Adrenal gland (tissue), 12 donors: Measurements from ENCODE around the gene SMIM44. TPM values are rescaled to one million over a fixed set of nuclear protein-coding genes. Genes with fewer than 3 reads are reported as not detected.
"Not testable (repeated sequence)": the region's sequence is repeated elsewhere in the genome, so short reads cannot be mapped to it uniquely, and the experiment has no call there.

ENCODE experiments used
- DNase-seq, 7 donors: peaks; one replicate each; pipeline ENCODE4 v3.0.0-alpha.2; 2019 to 2020
- H3K27ac ChIP-seq, 5 donors: fragments of 200-600 bp; sonication (generic) in 4 of 5; 1 replicate in 3 of 5; 2 replicates in 2 of 5; pipeline versions ENCODE4 v1.5.1 to v1.8.0; 2016 to 2020; ENCODE audit warnings: mild to moderate bottlenecking in 1 of 5
- H3K27me3 ChIP-seq: fragments of 200-600 bp; 2 replicates; pipeline ENCODE4 v1.8.0; 2021
- H3K36me3 ChIP-seq, 2 donors: fragments of 200-600 bp; replicated peaks in 1 of 2; 1 replicate in 1 of 2; 2 replicates in 1 of 2; pipeline versions ENCODE4 v1.5.1 to v1.8.0; 2018 to 2022
- H3K4me1 ChIP-seq, 2 donors: fragments of 200-600 bp; replicated peaks in 1 of 2; 1 replicate in 1 of 2; 2 replicates in 1 of 2; pipeline versions ENCODE4 v1.5.1 to v1.8.0; 2018 to 2021
- H3K4me3 ChIP-seq, 4 donors: fragments of 200-600 bp; sonication (generic) in 3 of 4; one replicate each; pipeline ENCODE4 v1.5.1; 2016 to 2018
- H3K9me3 ChIP-seq, 3 donors: fragments of 200-600 bp; sonication (generic) in 1 of 3; replicated peaks in 1 of 3; 1 replicate in 2 of 3; 2 replicates in 1 of 3; pipeline versions ENCODE4 v1.5.1 to v1.8.0; 2016 to 2021
- CTCF ChIP-seq, 6 experiments: fragments of 450-650 bp in 4 of 6; fragments of 200-600 bp in 2 of 6; sonication (generic) in 1 of 6; IDR thresholded peaks; 1 replicate in 5 of 6; 2 replicates in 1 of 6; pipeline versions ENCODE4 v1.5.1 to v1.8.0; 2016 to 2021; ENCODE audit warnings: antibody characterized with exemption in 6 of 6, mild to moderate bottlenecking in 2 of 6, moderate library complexity in 1 of 6
- POLR2A ChIP-seq, 2 donors: fragments of 450-650 bp; IDR thresholded peaks; one replicate each; pipeline ENCODE4 v1.6.1; 2017; ENCODE audit warnings: antibody characterized with exemption in 2 of 2, mild to moderate bottlenecking in 2 of 2, moderate library complexity in 1 of 2
- WGBS, 4 donors: extraction: QIAGEN DNeasy Blood & Tissue Kit in 2 of 4; methylation state at CpG; one replicate each; pipeline versions ENCODE4 v1.1.5 to v1.1.7; 2013 to 2017; 5-methylcytosine and 5-hydroxymethylcytosine counted together
- intact Hi-C, 2 donors: fragments of 100-400 bp; cut with DNase I; formaldehyde crosslinking; loops; one replicate each; pipeline versions ENCODE4 v1.14.1 to v1.15.0; 2022 to 2023
- polyA plus RNA-seq, 3 donors: library from polyadenylated mRNA; stranded (reverse); fragments of 200-250 nt in 2 of 3; fragments of 350-450 nt in 1 of 3; fragmentation: Illumina TruSeq in 1 of 3; extraction: RNeasy Lipid Tissue Mini Kit (QIAGEN cat#74804) in 1 of 3; gene quantifications; one replicate each; pipeline ENCODE4 v1.2.3, GENCODE V29; 2013 to 2014
- total RNA-seq, 9 donors: library from RNA; depleted of rRNA in 4 of 9; stranded (reverse); fragments of >200 nt in 4 of 9; fragments of 120-200 nt in 1 of 9; fragmentation: NEBNext Ultra II Directional in 1 of 9; extraction: Animal tissue kit (Norgen Biotek cat#: 25700) in 1 of 9; gene quantifications; one replicate each; pipeline versions ENCODE4 v1.1.0 to v1.2.4, GENCODE V29; 2013 to 2023
- donor health status: healthy with polysubstance abuse.
- donor health status: Bipolar disorder and iron deficiency.
- donor health status: DM: yes; HTN: yes; CAD: no.
- donor health status: DM: no; HTN: no; CAD: no.
- donor health status: DM: no; HTN: no; CAD: no.
- donor health status: DM: yes; HTN: yes; CAD: no.

SMIM44 gene
- total and polyA plus RNA-seq, 12 donors, result not detected

- no peaks in the 10 kb centered on the region for H3K27me3 ChIP-seq
- peak overlapping the region; percentile 2 to 91 (median 62) for H3K27ac ChIP-seq
- no peaks in the 10 kb centered on the region for H3K9me3 ChIP-seq
- peaks cover 0 to 14% of the 10 kb centered on the region in 2 donors for H3K36me3 ChIP-seq
- 78 to 82% (median 79%) methylated on average over 18 to 23 of the region's 23 CpGs for WGBS, 4 donors
- peak in 1 of 7 donors; percentile 24 for DNase-seq
- intact Hi-C loops, result no loop called here
- no peak for TF ChIP-seq POLR2A (IDR thresholded peaks at IDR 0.05)
- TF ChIP-seq CTCF (IDR thresholded peaks at IDR 0.05), result no peak
- H3K4me3 ChIP-seq, result no peak overlapping the region
- peaks cover 46 to 52% of the 10 kb centered on the region in 2 donors for H3K4me1 ChIP-seq
Observed at GRCh38 chr19:3508771-3509535, 25.7 kb upstream of the SMIM44 start.

- H3K4me3 ChIP-seq, H3K9me3 ChIP-seq, H3K27me3 ChIP-seq, DNase-seq, intact Hi-C loops: not testable (repeated sequence)
- Histone ChIP-seq H3K27ac (peak overlapping the region in 3 of 5 donors; percentile 62 to 97 (median 91)), H3K36me3 (peaks cover 0 to 14% of the 10 kb centered on the region in 2 donors), H3K4me1 (peaks cover 47 to 49% of the 10 kb centered on the region in 2 donors)
- 93 to 95% (median 93%) methylated on average over 17 to 18 of the region's 18 CpGs for WGBS, 4 donors
Observed at GRCh38 chr19:3508121-3508661, 24.9 kb upstream of the SMIM44 start.

- Histone ChIP-seq H3K27ac (peak overlapping the region in 4 of 5 donors; percentile 15 to 97 (median 92)), H3K4me1 (peaks cover 42 to 46% of the 10 kb centered on the region in 2 donors), H3K36me3 (peaks cover 0 to 14% of the 10 kb centered on the region in 2 donors), H3K9me3 (no peaks in the 10 kb centered on the region), H3K4me3 (peak overlapping the region in 2 of 4 donors; percentile 50 to 99), H3K27me3 (no peaks in the 10 kb centered on the region)
- WGBS, 4 donors, result 22 to 34% (median 27%) methylated on average over 21 to 31 of the region's 31 CpGs
- peak in 6 of 7 donors; percentile 45 to 77 (median 60) for DNase-seq
- intact Hi-C loops, result no loop called here
- no peak for TF ChIP-seq CTCF (IDR thresholded peaks at IDR 0.05)
- TF ChIP-seq POLR2A (IDR thresholded peaks at IDR 0.05), result no peak
Observed at GRCh38 chr19:3507371-3508120, 24.3 kb upstream of the SMIM44 start.

GRCh38 chr19:3506384-3507340 is 23.4 kb upstream of the SMIM44 start:
- Histone ChIP-seq H3K36me3 (peaks cover 0 to 14% of the 10 kb centered on the region in 2 donors), H3K27ac (peak overlapping the region in 4 of 5 donors; percentile 72 to 97 (median 92)), H3K27me3 (no peaks in the 10 kb centered on the region), H3K4me3 (peak overlapping the region; percentile 18 to 99 (median 38)), H3K4me1 (peaks cover 34 to 40% of the 10 kb centered on the region in 2 donors), H3K9me3 (no peaks in the 10 kb centered on the region)
- WGBS, 4 donors, result 0 to 1% (median 1%) methylated on average over 22 to 69 of the region's 69 CpGs
- TF ChIP-seq POLR2A (IDR thresholded peaks at IDR 0.05), result peak; percentile 15 to 72
- TF ChIP-seq CTCF (IDR thresholded peaks at IDR 0.05), result no peak
- intact Hi-C loops, result no loop called here
- DNase-seq, result peak; percentile 41 to 80 (median 58)
